Ecto neural progenitor cell (in vitro differentiated cells): Measurements from ENCODE around the gene PROSER1.
"Not testable (repeated sequence)": the region's sequence is repeated elsewhere in the genome, so short reads cannot be mapped to it uniquely, and the experiment has no call there.

ENCODE experiments used
- DNase-seq: peaks from one replicate; pipeline ENCODE4 v3.0.0-alpha.2; 2018; ENCODE audit warnings: low spot score

PROSER1 gene

GRCh38 chr13:39037880-39038568 lies at the start of gene PROSER1, which contains the start of gene NHLRC3:
PROSER1 (minus strand) TSS chr13:39038089; CDS start chr13:39037242, 847 bp downstream.
NHLRC3 (plus strand) TSS chr13:39038456; CDS start chr13:39038640, 184 bp downstream.
- peak; percentile 87 for DNase-seq

GRCh38 chr13:39086251-39086945 lies 48.5 kb upstream of the PROSER1 start:
- DNase-seq, result not testable (repeated sequence)

- DNase-seq, result no peak
Observed at GRCh38 chr13:39073983-39074382, 36.1 kb upstream of the PROSER1 start.

GRCh38 chr13:39072842-39073241 lies 35.0 kb upstream of the PROSER1 start:
- no peak for DNase-seq

- no peak for DNase-seq
Observed at GRCh38 chr13:39062004-39062403, 24.1 kb upstream of the PROSER1 start.

GRCh38 chr13:39058040-39058439 lies 20.2 kb upstream of the PROSER1 start:
- DNase-seq, result no peak

- no peak for DNase-seq
Observed at GRCh38 chr13:39056018-39056417, 18.1 kb upstream of the PROSER1 start.

- no peak for DNase-seq
Observed at GRCh38 chr13:39054112-39054511, 16.2 kb upstream of the PROSER1 start.

GRCh38 chr13:39052944-39053343 lies 15.1 kb upstream of the PROSER1 start:
- no peak for DNase-seq

GRCh38 chr13:39051157-39051556 lies 13.3 kb upstream of the PROSER1 start:
- DNase-seq, result no peak

- DNase-seq, result no peak
Observed at GRCh38 chr13:39049274-39049673, 11.4 kb upstream of the PROSER1 start.

GRCh38 chr13:39048806-39049205 lies 10.9 kb upstream of the PROSER1 start:
- DNase-seq, result no peak

- no peak for DNase-seq
Observed at GRCh38 chr13:39047560-39047959, 9.7 kb upstream of the PROSER1 start.

- no peak for DNase-seq
Observed at GRCh38 chr13:39044536-39044935, 6.6 kb upstream of the PROSER1 start.

- DNase-seq, result no peak
Observed at GRCh38 chr13:39040206-39040605, 2.3 kb upstream of the PROSER1 start.

- no peak for DNase-seq
Observed at GRCh38 chr13:39039041-39039440, 1.2 kb upstream of the PROSER1 start.

GRCh38 chr13:39038569-39039030 lies 711 bp upstream of the PROSER1 start:
- DNase-seq, result no peak

GRCh38 chr13:39037410-39037879 lies 444 bp downstream of the PROSER1 start:
- no peak for DNase-seq

GRCh38 chr13:39036212-39036611 lies 1.7 kb downstream of the PROSER1 start:
- DNase-seq, result no peak

- DNase-seq, result no peak
Observed at GRCh38 chr13:39035799-39036198, 2.1 kb downstream of the PROSER1 start.

- DNase-seq, result no peak
Observed at GRCh38 chr13:39035204-39035603, 2.7 kb downstream of the PROSER1 start.

- no peak for DNase-seq
Observed at GRCh38 chr13:39034085-39034484, 3.8 kb downstream of the PROSER1 start.

- DNase-seq, result no peak
Observed at GRCh38 chr13:39032150-39032549, 5.7 kb downstream of the PROSER1 start.
